Fibroblast of mammary gland (primary cell): ENCODE data around the gene TMC1.

Experiments
- DNase-seq: peaks from one replicate; pipeline ENCODE4 v3.0.0-alpha.2; 2010; ENCODE audit warnings: low read depth
- H3K4me3 ChIP-seq: 2 replicates; pipeline ENCODE4 v1.5.1; 2011; ENCODE audit warnings: low read depth, mild to moderate bottlenecking, low read length, moderate library complexity; ENCODE audit not compliant: control insufficient read depth
- CTCF ChIP-seq: conservative IDR thresholded peaks from 2 replicates; pipeline ENCODE4 v1.5.1; 2011; ENCODE audit warnings: low read depth, low read length, inconsistent platforms; ENCODE audit not compliant: control insufficient read depth, insufficient read depth

TMC1 gene

GRCh38 chr9:72583370-72583769 lies 62.0 kb downstream of the TMC1 start:
- no peak for DNase-seq
- TF ChIP-seq CTCF = no peak
- no peak overlapping the region for H3K4me3 ChIP-seq

- DNase-seq = peak; percentile 93
- no peak overlapping the region for H3K4me3 ChIP-seq
- peak; percentile 45 for TF ChIP-seq CTCF
These were observed 65.2 kb downstream of the TMC1 start for GRCh38 chr9:72586388-72587130.

- DNase-seq = peak; percentile 41
- no peak for TF ChIP-seq CTCF
- H3K4me3 ChIP-seq = no peak overlapping the region
These were observed 66.9 kb downstream of the TMC1 start for GRCh38 chr9:72588336-72588735.

- no peak overlapping the region for H3K4me3 ChIP-seq
- no peak for DNase-seq
- no peak for TF ChIP-seq CTCF
These were observed 68.5 kb downstream of the TMC1 start for GRCh38 chr9:72589667-72590521.

GRCh38 chr9:72590824-72591223 lies 69.4 kb downstream of the TMC1 start:
- DNase-seq = no peak
- no peak overlapping the region for H3K4me3 ChIP-seq
- TF ChIP-seq CTCF = no peak

GRCh38 chr9:72592502-72593403 lies 71.3 kb downstream of the TMC1 start:
- TF ChIP-seq CTCF = peak; percentile 74
- no peak overlapping the region for H3K4me3 ChIP-seq
- peak; percentile 64 for DNase-seq
